H9 (cell line): Measurements from ENCODE around the gene LETM1. TPM values are rescaled to one million over a fixed set of nuclear protein-coding genes. Genes with fewer than 3 reads are reported as not detected.

Source experiments
- DNase-seq: peaks from one replicate; pipeline ENCODE4 v3.0.0-alpha.2; 2017
- H2AFZ ChIP-seq: one replicate; pipeline ENCODE4 v1.6.1; 2013; ENCODE audit warnings: mild to moderate bottlenecking, low read length, control low read depth, moderate library complexity
- H2AK5ac ChIP-seq: 2 replicates; pipeline ENCODE4 v1.6.1; 2013; ENCODE audit warnings: low read length, control low read depth, mixed read lengths; ENCODE audit not compliant: insufficient read length
- H2BK120ac ChIP-seq: one replicate; pipeline ENCODE4 v1.6.1; 2013; ENCODE audit warnings: low read depth, mild to moderate bottlenecking, low read length, control low read depth, inconsistent platforms; ENCODE audit not compliant: poor library complexity, severe bottlenecking
- H2BK12ac ChIP-seq: 2 replicates; pipeline ENCODE4 v1.6.1; 2013; ENCODE audit warnings: low read length, control low read depth, mixed read lengths, low read depth; ENCODE audit not compliant: insufficient read length
- H2BK15ac ChIP-seq: 2 replicates; pipeline ENCODE4 v1.6.1; 2013; ENCODE audit warnings: low read depth, low read length, control low read depth
- H2BK20ac ChIP-seq: one replicate; pipeline ENCODE4 v1.6.1; 2013; ENCODE audit warnings: low read depth, mild to moderate bottlenecking, low read length, control low read depth, inconsistent platforms; ENCODE audit not compliant: poor library complexity, severe bottlenecking
- H2BK5ac ChIP-seq: 2 replicates; pipeline ENCODE4 v1.6.1; 2013; ENCODE audit warnings: low read length, control low read depth, mixed read lengths; ENCODE audit not compliant: insufficient read length
- H3K14ac ChIP-seq: 2 replicates; pipeline ENCODE4 v1.6.1; 2013; ENCODE audit warnings: low read length, control low read depth; ENCODE audit not compliant: insufficient read depth
- H3K18ac ChIP-seq: 2 replicates; pipeline ENCODE4 v1.6.1; 2013; ENCODE audit warnings: low read depth, mild to moderate bottlenecking, mixed read lengths, low read length, control low read depth; ENCODE audit not compliant: insufficient read length
- H3K23ac ChIP-seq: 2 replicates; pipeline ENCODE4 v1.6.1; 2013; ENCODE audit warnings: low read length, control low read depth, mixed read lengths, low read depth; ENCODE audit not compliant: insufficient read length
- H3K23me2 ChIP-seq: 2 replicates; pipeline ENCODE4 v1.6.1; 2013; ENCODE audit warnings: low read depth, mild to moderate bottlenecking, mixed read lengths, low read length, control low read depth; ENCODE audit not compliant: insufficient read length, poor library complexity, severe bottlenecking
- H3K27ac ChIP-seq: 2 replicates; pipeline ENCODE4 v1.5.1; 2013; ENCODE audit warnings: low read length, control low read depth, mixed read lengths, low read depth; ENCODE audit not compliant: insufficient read length
- H3K27me3 ChIP-seq: 2 replicates; pipeline ENCODE4 v1.6.1; 2013; ENCODE audit warnings: low read length, control low read depth, inconsistent platforms; ENCODE audit not compliant: insufficient read depth
- H3K4ac ChIP-seq: 2 replicates; pipeline ENCODE4 v1.6.1; 2013; ENCODE audit warnings: low read depth, mild to moderate bottlenecking, control low read depth, inconsistent platforms, low read length, moderate library complexity
- H3K4me1 ChIP-seq: 2 replicates; pipeline ENCODE4 v1.6.1; 2013; ENCODE audit warnings: low read length, control low read depth, inconsistent platforms; ENCODE audit not compliant: insufficient read depth
- H3K4me2 ChIP-seq: 2 replicates; pipeline ENCODE4 v1.6.1; 2013; ENCODE audit warnings: low read length, control low read depth, mixed read lengths; ENCODE audit not compliant: insufficient read length, insufficient read depth
- H3K56ac ChIP-seq: 2 replicates; pipeline ENCODE4 v1.6.1; 2013; ENCODE audit warnings: low read depth, mild to moderate bottlenecking, mixed read lengths, low read length, control low read depth; ENCODE audit not compliant: insufficient read length
- H3K79me1 ChIP-seq: 2 replicates; pipeline ENCODE4 v1.6.1; 2013; ENCODE audit warnings: low read depth, mild to moderate bottlenecking, moderate library complexity, low read length, control low read depth, inconsistent platforms; ENCODE audit not compliant: insufficient read depth, poor library complexity, severe bottlenecking
- H3K79me2 ChIP-seq: 2 replicates; pipeline ENCODE4 v1.6.1; 2013; ENCODE audit warnings: low read length, control low read depth, inconsistent platforms; ENCODE audit not compliant: insufficient read depth
- H3K9ac ChIP-seq: 2 replicates; pipeline ENCODE4 v1.6.1; 2013; ENCODE audit warnings: low read length, control low read depth, mixed read lengths; ENCODE audit not compliant: insufficient read length; ENCODE audit errors: extremely low read depth
- H3K9me3 ChIP-seq: one replicate; pipeline ENCODE4 v1.6.1; 2013; ENCODE audit warnings: low read depth, low read length, inconsistent platforms; ENCODE audit not compliant: control insufficient read depth
- H3T11ph ChIP-seq: one replicate; pipeline ENCODE4 v1.6.1; 2013; ENCODE audit warnings: mild to moderate bottlenecking, low read length, control low read depth, inconsistent platforms
- H4K20me1 ChIP-seq: one replicate; pipeline ENCODE4 v1.6.1; 2013; ENCODE audit not compliant: control insufficient read depth, insufficient read length, insufficient read depth
- H4K5ac ChIP-seq: 2 replicates; pipeline ENCODE4 v1.6.1; 2013; ENCODE audit warnings: low read depth, mild to moderate bottlenecking, mixed read lengths, low read length, control low read depth; ENCODE audit not compliant: insufficient read length
- H4K8ac ChIP-seq: replicated peaks from 2 replicates; pipeline ENCODE4 v1.6.1; 2013; ENCODE audit warnings: low read length, control low read depth, mixed read lengths, low read depth; ENCODE audit not compliant: insufficient read length
- H4K91ac ChIP-seq: 2 replicates; pipeline ENCODE4 v1.6.1; 2013; ENCODE audit warnings: low read depth, mild to moderate bottlenecking, moderate library complexity, mixed read lengths, low read length, control low read depth; ENCODE audit not compliant: insufficient read length
- H3K27ac Mint-ChIP-seq, 3 experiments: 2 replicates in 2 of 3; 3 replicates in 1 of 3; pipeline ENCODE4 v1.8.0; 2020 to 2021; ENCODE audit warnings: mixed read lengths in 3 of 3, mild to moderate bottlenecking in 1 of 3, moderate library complexity in 1 of 3
- H3K27me3 Mint-ChIP-seq: 2 replicates; pipeline ENCODE4 v1.8.0; 2021; ENCODE audit warnings: low read depth, mild to moderate bottlenecking, moderate library complexity, mixed read lengths
- H3K36me3 Mint-ChIP-seq, 3 experiments: 2 replicates in 2 of 3; 3 replicates in 1 of 3; pipeline ENCODE4 v1.8.0; 2020 to 2021; ENCODE audit warnings: low read depth in 3 of 3, mixed read lengths in 3 of 3; ENCODE audit not compliant: insufficient read depth in 1 of 3
- H3K4me1 Mint-ChIP-seq, 2 experiments: 2 replicates each; pipeline ENCODE4 v1.8.0; 2020; ENCODE audit warnings: mixed read lengths in 2 of 2
- H3K4me3 Mint-ChIP-seq, 2 experiments: 2 replicates in 1 of 2; 3 replicates in 1 of 2; pipeline ENCODE4 v1.8.0; 2020 to 2021; ENCODE audit warnings: mild to moderate bottlenecking in 2 of 2, mixed read lengths in 2 of 2, moderate library complexity in 1 of 2
- H3K9me3 Mint-ChIP-seq, 2 experiments: 2 replicates in 1 of 2; 3 replicates in 1 of 2; pipeline ENCODE4 v1.8.0; 2020; ENCODE audit warnings: mild to moderate bottlenecking in 2 of 2, mixed read lengths in 2 of 2, moderate library complexity in 1 of 2
- CTCF ChIP-seq: fragments of 200-600 bp; sonication (generic); conservative IDR thresholded peaks from 3 replicates; pipeline ENCODE4 v1.8.0; 2021; ENCODE audit warnings: antibody characterized with exemption, mild to moderate bottlenecking
- WGBS: extraction: QIAGEN DNeasy Blood & Tissue Kit; methylation state at CpG from one replicate; pipeline ENCODE4 v1.1.7; 2013; ENCODE audit warnings: missing lambda C conversion rate, low lambda C conversion rate, mixed read lengths; ENCODE audit not compliant: insufficient read length; ENCODE audit errors: extremely low coverage; 5-methylcytosine and 5-hydroxymethylcytosine counted together
- total RNA-seq: library from RNA; stranded (reverse); gene quantifications from 2 replicates; pipeline ENCODE4 v1.2.1, GENCODE V29; 2021

The LETM1 gene
- total RNA-seq, 1 experiment from 2014 or later, result 43.4 TPM

- H2AFZ ChIP-seq, result no peak overlapping the region
Measured at GRCh38 chr4:1856943-1857699, 1.2 kb upstream of the LETM1 start.

More at GRCh38 chr4:1856943-1857699, 1.2 kb upstream of the LETM1 start:
- Histone ChIP-seq H2AK5ac (no peak overlapping the region), H2BK15ac (no peak overlapping the region), H4K91ac (no peak overlapping the region), H3K56ac (no peak overlapping the region), H3T11ph (no peak overlapping the region), H2BK20ac (no peak overlapping the region), H3K23me2 (peaks cover 13% of the 10 kb centered on the region), H2BK5ac (no peak overlapping the region), H3K27ac (no peak overlapping the region), H2BK120ac (no peak overlapping the region), H4K8ac (no peak overlapping the region), H3K79me2 (no peaks in the 10 kb centered on the region; the same call in 1 of the 2 replicates), H3K18ac (no peak overlapping the region), H3K4me2 (peak overlapping the region; percentile 22), H4K5ac (no peak overlapping the region), H3K23ac (no peak overlapping the region), H3K27me3 (peaks cover 50% of the 10 kb centered on the region), H3K4me1 (no peaks in the 10 kb centered on the region), H2BK12ac (no peak overlapping the region), H3K14ac (no peak overlapping the region), H4K20me1 (no peaks in the 10 kb centered on the region), H3K4ac (no peak overlapping the region), H3K9ac (no peak overlapping the region), H3K9me3 (no peaks in the 10 kb centered on the region), H3K79me1 (no peaks in the 10 kb centered on the region)
- DNase-seq, result no peak
- WGBS, result no CpG with 5 or more reads among the region's 32 CpGs
- TF ChIP-seq CTCF, result no peak
- H3K36me3 Mint-ChIP-seq, result peaks cover 5 to 7% (median 6%) of the 10 kb centered on the region in 3 experiments; a peak in 6 of 7 replicates
- peak overlapping the region; percentile 70 to 79 for H3K4me3 Mint-ChIP-seq
- peaks cover 67% of the 10 kb centered on the region for H3K27me3 Mint-ChIP-seq
- H3K4me1 Mint-ChIP-seq, result peaks cover 9 to 18% of the 10 kb centered on the region in 2 experiments
- no peaks in the 10 kb centered on the region for H3K9me3 Mint-ChIP-seq
- no peak overlapping the region for H3K27ac Mint-ChIP-seq
